CD4-positive, alpha-beta T cell treated with Interleukin-6 at 100 ng/mL for 8 hours (primary cell): ENCODE results near the gene FGF14.

Experiments used
- DNase-seq: peaks from one replicate; pipeline ENCODE4 v3.0.0-alpha.2; 2020; ENCODE audit warnings: mixed read lengths, low spot score

Gene FGF14

DNA sequence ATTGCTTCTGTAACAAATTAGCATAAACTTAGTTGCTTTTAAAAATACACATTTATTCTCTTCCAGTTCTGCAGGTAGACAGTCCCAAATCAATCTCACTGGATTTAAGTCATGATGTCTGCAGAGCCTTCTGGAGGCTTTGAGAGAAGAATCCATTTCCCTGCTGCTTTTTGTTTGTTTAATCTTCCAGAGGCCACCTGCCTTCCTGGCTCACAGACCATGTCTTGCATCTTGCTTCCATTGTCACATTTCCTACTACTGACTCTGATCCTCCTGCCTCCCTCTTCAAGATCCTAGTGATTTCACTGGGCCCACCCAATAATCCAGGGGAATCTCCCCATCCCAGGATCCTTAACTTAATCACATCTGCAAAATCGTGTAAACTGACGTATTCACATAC is 476.1 kb downstream of the FGF14 start:
- DNase-seq = no peak

GRCh38 chr13:101919541-101920181 is 482.2 kb downstream of the FGF14 start:
- no peak for DNase-seq

DNA sequence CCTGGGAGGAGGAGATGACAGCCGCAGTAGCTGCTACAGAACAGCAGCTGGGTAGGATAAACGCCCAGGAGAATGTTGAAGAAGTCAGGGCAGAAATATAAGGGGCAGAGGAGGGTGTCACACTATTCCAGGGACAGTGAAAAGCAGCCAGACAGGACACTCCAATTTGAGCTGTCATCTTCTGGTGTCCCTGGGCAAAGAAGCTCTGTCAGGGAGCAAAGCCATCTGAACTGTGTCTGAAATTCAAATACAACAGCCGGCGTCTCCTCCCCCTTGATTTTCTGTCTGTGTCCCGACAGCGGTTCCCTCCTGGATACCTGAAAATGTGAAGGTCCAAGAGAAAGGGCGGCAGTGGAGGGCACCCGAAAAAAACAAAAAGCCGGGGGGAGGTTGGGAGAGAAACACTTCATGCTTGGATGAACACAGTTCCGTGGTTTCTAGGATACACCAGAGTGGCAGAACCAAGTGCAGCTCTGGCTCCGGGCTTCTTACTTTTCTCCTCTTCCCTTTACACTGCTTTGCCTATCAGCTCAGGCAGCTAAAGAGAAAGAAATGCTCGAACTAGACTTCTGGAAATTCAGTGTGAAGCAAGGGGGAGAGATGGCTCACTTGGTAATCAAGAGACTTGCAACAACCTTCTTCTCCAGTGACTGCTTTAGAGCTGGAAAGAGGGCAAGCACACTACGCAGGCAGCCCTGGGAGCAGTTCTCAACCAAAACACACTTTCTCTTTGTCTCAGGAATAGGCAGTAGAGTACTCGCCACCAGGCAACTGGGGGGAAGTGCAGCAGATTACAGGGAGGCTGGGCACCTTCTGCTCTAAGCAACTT is 483.8 kb downstream of the FGF14 start:
- DNase-seq = no peak

DNA sequence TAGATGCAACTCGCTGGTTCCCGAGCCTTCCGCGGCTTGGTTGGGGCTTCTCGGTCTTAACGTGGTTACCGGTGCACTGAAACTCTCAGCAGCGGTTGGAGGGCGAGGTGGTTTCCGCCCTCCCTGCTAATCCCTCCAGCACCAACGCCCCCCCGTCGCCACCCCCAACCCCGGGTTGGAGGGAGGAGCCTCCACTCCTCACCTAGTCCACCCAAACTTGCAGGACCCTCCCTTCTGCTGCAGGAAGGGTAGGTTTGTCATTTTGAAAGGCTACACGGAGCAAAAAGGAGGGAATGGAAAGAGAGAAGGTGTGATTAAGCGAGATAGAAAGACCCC is 484.4 kb downstream of the FGF14 start:
- DNase-seq = no peak

DNA sequence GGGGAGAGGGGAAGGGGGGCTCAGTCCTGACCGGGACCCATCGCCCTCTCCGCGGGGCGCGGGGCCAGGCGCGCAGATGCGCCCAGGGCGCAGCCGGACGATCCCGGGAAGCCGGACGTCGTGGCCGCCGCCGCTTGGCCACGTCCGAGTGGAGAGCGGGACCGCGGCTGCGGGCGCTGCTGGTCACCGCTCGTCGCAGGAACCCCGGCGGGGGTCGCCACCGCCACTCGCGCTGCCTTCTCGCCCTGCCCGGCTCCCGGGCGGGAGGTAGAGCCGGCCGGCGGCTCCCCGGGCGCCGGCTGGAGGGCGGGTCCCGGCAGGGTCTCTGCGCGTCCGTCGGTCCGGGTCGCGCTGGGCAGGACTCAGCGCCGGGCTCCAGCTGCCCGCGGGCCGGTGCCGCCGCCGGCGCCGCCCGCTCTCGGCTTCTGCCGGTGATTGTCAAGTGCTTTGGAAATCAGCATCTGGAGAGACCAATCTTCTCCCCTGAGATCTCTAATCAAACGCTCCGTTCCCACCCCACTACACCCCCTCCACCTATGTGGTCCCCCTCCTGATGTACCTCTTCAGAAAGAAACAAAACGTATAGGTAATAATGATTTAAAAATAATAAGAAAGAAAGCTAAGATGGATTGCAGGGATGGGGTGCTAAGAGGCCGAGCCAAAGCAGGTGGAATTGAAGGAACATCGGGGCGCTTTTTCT is 484.9 kb downstream of the FGF14 start:
- no peak for DNase-seq

DNA sequence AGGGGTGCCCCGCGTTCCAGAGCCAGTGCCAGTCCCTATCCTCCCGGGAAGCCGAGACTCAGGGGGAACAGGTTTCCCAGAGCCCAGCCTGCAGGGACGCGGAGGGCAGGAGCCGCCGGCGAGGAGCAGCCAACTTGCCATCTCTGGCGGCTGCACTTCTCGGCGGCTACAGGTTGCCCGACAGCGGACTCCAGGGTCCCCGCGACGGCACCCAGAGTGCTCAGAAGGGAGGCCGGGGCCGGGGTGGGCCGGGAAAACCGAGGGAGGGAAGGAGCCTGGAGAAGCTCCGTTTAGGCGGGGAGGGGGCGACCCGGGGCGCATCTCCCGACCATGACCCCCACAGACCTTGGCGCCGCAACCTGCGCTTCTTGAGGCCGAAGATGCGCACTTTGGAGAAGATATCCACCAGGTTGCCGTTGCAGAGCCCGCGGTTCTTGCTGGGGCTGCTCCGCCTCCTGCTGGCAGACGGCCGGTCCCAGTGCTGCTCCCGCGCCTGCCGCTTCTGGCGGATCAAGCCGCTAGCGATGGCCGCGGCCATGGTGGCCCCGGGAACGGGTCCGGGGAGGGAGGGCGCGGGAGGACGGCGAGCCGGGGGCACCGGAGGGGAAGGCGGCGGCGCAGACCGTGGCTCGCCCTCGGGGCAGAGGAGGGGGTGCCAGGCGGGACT is 485.6 kb downstream of the FGF14 start:
- DNase-seq = no peak

GRCh38 chr13:101915755-101916107 is 486.1 kb downstream of the FGF14 start:
- no peak for DNase-seq

DNA sequence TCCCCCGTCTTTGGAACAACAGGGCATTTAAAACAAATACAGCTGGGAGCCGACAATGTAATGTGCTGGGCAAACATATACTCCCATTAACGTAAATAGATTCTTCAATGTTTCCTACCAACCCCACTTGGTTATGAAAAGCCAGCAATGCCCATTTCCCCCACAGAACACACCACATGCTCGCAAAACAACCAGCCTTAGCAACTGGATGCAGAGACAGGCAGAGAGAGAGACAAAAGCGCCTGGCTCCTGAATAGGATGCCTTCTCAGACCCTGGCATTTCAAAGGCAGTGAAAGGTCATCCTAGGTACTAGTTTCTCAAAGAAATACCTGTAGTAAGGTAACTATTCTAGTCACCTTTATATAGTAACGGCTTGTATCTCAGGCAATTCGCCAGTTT is 486.5 kb downstream of the FGF14 start:
- no peak for DNase-seq

- no peak for DNase-seq
Measured at GRCh38 chr13:101911752-101912151, 490.1 kb downstream of the FGF14 start.

- no peak for DNase-seq
Measured at GRCh38 chr13:101903890-101904289, 498.0 kb downstream of the FGF14 start.

DNA sequence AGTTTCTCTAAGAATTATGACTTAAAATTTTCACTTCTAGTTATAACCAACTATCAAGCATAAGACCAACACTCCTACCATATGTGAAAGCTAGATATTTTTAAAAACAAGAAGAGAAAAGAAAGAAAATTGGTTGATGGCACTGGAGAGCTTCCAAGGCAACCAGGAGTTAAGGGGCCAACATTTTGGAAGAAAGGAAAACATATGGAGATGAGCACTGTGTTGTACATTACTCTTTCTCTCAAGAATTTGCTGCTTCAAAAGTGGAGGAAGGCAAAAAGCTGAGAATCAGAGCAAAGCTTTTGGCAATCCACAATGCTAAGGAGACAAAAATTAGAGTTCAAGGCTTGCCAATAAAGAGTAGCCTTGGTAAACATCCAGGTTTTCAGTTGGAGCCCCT is 503.2 kb downstream of the FGF14 start:
- DNase-seq = no peak

- DNase-seq = no peak
Measured at GRCh38 chr13:101896541-101896940, 505.3 kb downstream of the FGF14 start.

- DNase-seq = no peak
Measured at GRCh38 chr13:101893021-101893420, 508.8 kb downstream of the FGF14 start.

DNA sequence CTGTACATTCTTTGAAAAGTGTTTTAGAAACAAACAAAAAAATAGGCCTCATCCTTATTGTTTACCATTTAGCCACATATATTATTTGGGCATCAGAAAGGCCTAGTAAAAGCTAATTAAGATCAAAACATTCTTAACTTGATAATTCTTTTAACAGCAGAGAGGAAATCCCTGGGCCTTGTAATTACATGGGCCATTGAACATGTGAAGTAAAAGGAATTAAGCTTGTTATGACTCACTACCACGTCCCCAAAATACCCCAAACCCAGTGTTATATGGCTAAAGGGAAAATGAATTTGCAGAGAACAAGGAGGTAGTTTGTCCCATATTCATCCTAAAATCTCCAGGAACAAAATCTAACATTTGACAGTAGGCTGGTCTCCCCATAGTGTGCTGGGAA is 509.6 kb downstream of the FGF14 start:
- DNase-seq = no peak

DNA sequence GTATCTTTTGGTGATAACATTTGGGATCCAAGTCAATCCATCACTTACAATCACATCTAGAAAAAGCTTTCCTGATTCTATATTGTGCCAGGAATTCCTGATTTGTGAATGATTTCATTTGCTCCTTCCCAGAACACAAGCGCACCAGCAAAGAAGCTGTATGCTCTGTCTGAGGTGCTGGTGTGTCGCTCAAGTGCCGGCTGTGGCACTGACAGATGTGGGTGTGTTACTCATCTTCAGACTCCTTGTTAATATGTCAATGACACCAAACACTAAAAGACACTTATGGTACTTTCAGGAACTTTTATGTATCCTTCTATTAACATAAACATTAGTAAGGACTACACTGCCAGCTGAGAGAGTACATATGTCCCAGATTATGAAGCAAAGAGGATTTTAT is 520.3 kb downstream of the FGF14 start:
- DNase-seq = no peak

- no peak for DNase-seq
Measured at GRCh38 chr13:101880581-101880980, 521.3 kb downstream of the FGF14 start.

GRCh38 chr13:101876951-101877350 is 524.9 kb downstream of the FGF14 start:
- DNase-seq = no peak

- DNase-seq = no peak
Measured at GRCh38 chr13:101875717-101876393, 526.0 kb downstream of the FGF14 start.

GRCh38 chr13:101875091-101875490 is 526.8 kb downstream of the FGF14 start:
- DNase-seq = no peak

GRCh38 chr13:101869553-101869952 is 532.3 kb downstream of the FGF14 start:
- no peak for DNase-seq

DNA sequence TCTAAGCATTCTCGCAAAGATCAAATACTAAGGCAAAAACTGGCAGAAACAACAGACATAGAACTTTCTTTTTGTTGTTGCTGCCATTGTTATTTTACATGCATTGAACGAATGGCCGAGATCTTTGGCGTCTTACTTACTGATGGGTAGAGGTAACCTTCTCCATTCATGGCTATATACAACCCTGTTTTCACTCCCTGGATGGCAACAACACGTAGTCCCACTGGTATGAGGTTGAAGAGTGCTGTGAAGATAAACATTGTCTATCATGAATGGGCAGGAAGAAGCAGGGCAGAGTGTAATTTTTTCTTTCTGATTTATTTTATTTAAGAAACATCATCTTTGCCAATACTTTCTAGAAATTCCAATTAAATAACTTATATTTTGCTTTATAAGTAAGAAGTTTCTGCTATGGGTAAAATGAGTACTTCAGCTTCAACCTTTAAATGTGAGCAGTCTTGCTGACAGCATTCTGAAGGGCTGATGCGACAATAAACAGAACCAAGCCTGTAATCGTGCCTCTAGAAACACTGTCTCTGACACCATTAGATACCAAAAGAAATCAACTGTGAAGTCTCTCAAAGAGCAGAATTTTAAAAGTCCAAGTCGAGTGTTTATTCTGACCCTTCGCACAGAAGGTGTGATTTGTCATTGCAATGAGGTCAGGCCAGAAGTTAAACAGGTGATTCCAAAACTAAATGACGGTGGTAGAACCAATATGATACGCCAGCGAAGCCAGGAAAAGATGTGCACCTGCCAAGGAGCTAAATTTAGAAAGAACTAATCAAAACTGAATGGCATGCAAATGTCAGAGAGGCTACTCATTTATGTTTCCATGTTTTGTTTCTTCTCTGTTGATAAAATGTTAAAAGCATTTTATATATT is 533.0 kb downstream of the FGF14 start:
- DNase-seq = no peak
